Pancreas (tissue), 10 donors: ENCODE results near the gene DOCK4. TPM values are rescaled to one million over a fixed set of nuclear protein-coding genes. Genes with fewer than 3 reads are reported as not detected.
A peak's percentile ranks its signal among the peaks of the same experiment; 100 is the strongest.

Experiments used
- ATAC-seq, 4 donors: fragments of 200-7000 bp; cut with Tn5 transposase; one replicate each; pipeline versions ENCODE4 v1.8.0 to v1.9.1; 2020; ENCODE audit warnings: mild to moderate bottlenecking in 4 of 4, moderate library complexity in 4 of 4
- DNase-seq, 6 donors: peaks; one replicate each; pipeline ENCODE4 v3.0.0-alpha.2; 2020
- FAIRE-seq: peaks from 2 replicates; lab custom pipeline; 2012; peaks lifted over from hg19 to GRCh38; lab: Jason Lieb, UNC
- H3K27ac ChIP-seq, 4 donors: fragments of 200-600 bp; sonication (generic); 1 replicate in 3 of 4; 2 replicates in 1 of 4; pipeline versions ENCODE4 v1.5.0 to v1.8.0; 2020
- H3K27me3 ChIP-seq, 4 donors: fragments of 200-600 bp; one replicate each; pipeline ENCODE4 v1.8.0; 2021
- H3K36me3 ChIP-seq, 3 donors: fragments of 200-600 bp; sonication (generic) in 1 of 3; one replicate each; pipeline versions ENCODE4 v1.5.0 to v1.8.0; 2020 to 2021
- H3K4me1 ChIP-seq, 3 donors: fragments of 200-600 bp; one replicate each; pipeline ENCODE4 v1.8.0; 2021
- H3K4me3 ChIP-seq, 4 donors: fragments of 200-600 bp; sonication (generic) in 2 of 4; one replicate each; pipeline versions ENCODE4 v1.5.0 to v1.8.0; 2020 to 2021
- H3K9me3 ChIP-seq, 4 donors: fragments of 200-600 bp; one replicate each; pipeline ENCODE4 v1.8.0; 2021
- WGBS, 2 donors: extraction: QIAGEN DNeasy Blood & Tissue Kit; methylation state at CpG; one replicate each; pipeline ENCODE4 v1.1.7; 2013; 5-methylcytosine and 5-hydroxymethylcytosine counted together
- intact Hi-C, 3 donors: fragments of 100-400 bp; cut with DNase I; formaldehyde crosslinking; loops; one replicate each; pipeline versions ENCODE4 v1.11.1 to v1.14.2; 2022
- polyA plus RNA-seq, 2 donors: library from polyadenylated mRNA; stranded (reverse); fragments of 200-250 nt; gene quantifications; one replicate each; pipeline ENCODE4 v1.2.3, GENCODE V29; 2013
- total RNA-seq, 6 donors: library from RNA; stranded (reverse); fragmentation: NEBNext Ultra II Directional in 4 of 6; extraction: Animal tissue kit (Norgen Biotek cat#: 25700) in 4 of 6; gene quantifications; one replicate each; pipeline versions ENCODE4 v1.2.1 to v1.2.4, GENCODE V29; 2021 to 2023
- TF ChIP-seq, protein P1 (sequence below), 4 donors: fragments of 200-600 bp; sonication (generic) in 3 of 4; IDR thresholded peaks; one replicate each; pipeline versions ENCODE4 v1.5.0 to v1.8.0; 2021; ENCODE audit warnings: antibody characterized with exemption in 4 of 4
- donor health status: healthy with polysubstance abuse.
- donor health status: DM: no; HTN: no; CAD: no; lungs with moderate emphysema.
- donor health status: DM: no; HTN: no; CAD: no.
- donor health status: control.
- donor health status: control.
- donor health status: Bipolar disorder and iron deficiency.
- donor health status: DM: yes; HTN: yes; CAD: no.
- donor health status: DM: no; HTN: no; CAD: no.
- donor health status: DM: no; HTN: no; CAD: no.
- donor health status: DM: yes; HTN: yes; CAD: no.

Gene DOCK4
- total and polyA plus RNA-seq, 8 donors: 5.4 to 15.5 (median 6.1) TPM

DNA sequence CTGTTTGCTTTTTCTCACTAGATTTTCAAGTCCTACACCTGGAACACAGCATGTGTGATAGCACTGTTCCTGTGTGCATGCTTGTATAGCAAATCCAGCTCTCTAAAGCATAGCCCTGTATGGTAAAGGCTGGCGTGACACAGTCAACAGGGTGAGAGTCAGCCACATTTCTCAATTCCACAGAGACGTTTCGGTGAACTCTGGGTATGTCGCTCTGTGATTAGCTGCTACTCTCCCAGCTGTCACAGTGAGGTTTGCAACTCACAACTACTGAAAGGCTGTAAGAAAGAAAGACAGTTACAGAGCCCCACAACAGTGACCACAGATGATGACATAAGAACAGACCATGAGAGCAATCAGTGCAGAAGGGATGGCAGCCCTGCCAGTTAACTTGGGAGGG, 473.3 kb downstream of the DOCK4 start:
- H3K36me3 ChIP-seq: no peaks in the 10 kb centered on the region
- no peaks in the 10 kb centered on the region for H3K4me1 ChIP-seq
- TF ChIP-seq, protein P1, sequence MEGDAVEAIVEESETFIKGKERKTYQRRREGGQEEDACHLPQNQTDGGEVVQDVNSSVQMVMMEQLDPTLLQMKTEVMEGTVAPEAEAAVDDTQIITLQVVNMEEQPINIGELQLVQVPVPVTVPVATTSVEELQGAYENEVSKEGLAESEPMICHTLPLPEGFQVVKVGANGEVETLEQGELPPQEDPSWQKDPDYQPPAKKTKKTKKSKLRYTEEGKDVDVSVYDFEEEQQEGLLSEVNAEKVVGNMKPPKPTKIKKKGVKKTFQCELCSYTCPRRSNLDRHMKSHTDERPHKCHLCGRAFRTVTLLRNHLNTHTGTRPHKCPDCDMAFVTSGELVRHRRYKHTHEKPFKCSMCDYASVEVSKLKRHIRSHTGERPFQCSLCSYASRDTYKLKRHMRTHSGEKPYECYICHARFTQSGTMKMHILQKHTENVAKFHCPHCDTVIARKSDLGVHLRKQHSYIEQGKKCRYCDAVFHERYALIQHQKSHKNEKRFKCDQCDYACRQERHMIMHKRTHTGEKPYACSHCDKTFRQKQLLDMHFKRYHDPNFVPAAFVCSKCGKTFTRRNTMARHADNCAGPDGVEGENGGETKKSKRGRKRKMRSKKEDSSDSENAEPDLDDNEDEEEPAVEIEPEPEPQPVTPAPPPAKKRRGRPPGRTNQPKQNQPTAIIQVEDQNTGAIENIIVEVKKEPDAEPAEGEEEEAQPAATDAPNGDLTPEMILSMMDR (IDR thresholded peaks at IDR 0.05): no peak
- no peaks in the 10 kb centered on the region for H3K9me3 ChIP-seq
- no peak overlapping the region for H3K4me3 ChIP-seq
- ATAC-seq (no peak), DNase-seq (no peak), FAIRE-seq (no peak)
- WGBS, 2 donors: 90 to 95% methylated on average over 4 of the region's 4 CpGs
- no peak overlapping the region for H3K27ac ChIP-seq
- H3K27me3 ChIP-seq: no peaks in the 10 kb centered on the region
- intact Hi-C loops: loop anchor here in 1 of 3 donors (10.0 kb wide), 1 partner anchor 1888 kb away; no protein-coding TSS in a partner anchor

DNA sequence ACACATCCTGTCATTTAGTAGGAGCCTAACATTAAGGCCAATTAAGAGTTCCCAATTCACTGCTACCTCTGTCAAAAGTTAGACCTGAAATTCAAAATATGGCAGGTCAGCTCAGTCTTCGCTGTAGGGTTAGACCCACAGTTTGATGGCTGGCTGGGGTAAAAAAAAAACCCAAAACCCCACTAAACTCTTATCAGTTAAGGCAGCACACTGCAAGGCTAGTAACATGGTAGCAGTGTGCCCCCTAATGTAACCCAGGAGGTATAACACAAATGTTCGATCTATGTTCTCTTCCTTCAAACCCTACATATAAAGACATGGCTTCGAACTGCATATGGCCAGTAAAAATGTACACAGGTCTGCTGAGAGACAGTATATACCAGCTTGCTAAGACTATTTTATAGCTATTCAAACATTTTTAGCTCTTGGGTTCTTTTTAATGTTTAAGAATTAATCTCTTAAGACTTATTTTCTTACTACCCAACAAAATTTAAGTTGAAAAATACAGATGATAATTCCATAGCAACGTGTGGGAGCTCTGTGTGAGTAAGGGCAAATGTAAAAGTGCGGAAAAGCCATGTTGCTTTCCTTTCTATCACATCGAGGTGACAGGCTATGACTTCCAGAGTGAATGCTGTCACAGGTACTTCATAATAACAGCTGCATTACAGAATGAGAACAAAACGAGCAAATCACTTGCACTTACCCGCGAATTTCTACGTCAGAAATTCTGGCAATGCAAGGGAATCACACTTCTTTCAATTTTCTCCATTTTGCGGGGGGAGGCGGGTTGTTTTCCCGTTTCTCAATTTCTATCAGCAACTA, 475.5 kb downstream of the DOCK4 start:
- peak in 3 of 4 donors; percentile 47 to 73 (median 56) for ATAC-seq
- TF ChIP-seq, protein P1 (IDR thresholded peaks at IDR 0.05): no peak
- H3K9me3 ChIP-seq: no peaks in the 10 kb centered on the region
- WGBS, 2 donors: 77 to 85% methylated on average over 13 of the region's 13 CpGs
- no peaks in the 10 kb centered on the region for H3K27me3 ChIP-seq
- no peak for FAIRE-seq
- no peaks in the 10 kb centered on the region for H3K36me3 ChIP-seq
- no peak overlapping the region for H3K27ac ChIP-seq
- H3K4me1 ChIP-seq: no peaks in the 10 kb centered on the region
- no peak overlapping the region for H3K4me3 ChIP-seq
- intact Hi-C loops: loop anchor here in 1 of 3 donors (10.0 kb wide), 1 partner anchor 1886 kb away; no protein-coding TSS in a partner anchor
- no peak for DNase-seq

DNA sequence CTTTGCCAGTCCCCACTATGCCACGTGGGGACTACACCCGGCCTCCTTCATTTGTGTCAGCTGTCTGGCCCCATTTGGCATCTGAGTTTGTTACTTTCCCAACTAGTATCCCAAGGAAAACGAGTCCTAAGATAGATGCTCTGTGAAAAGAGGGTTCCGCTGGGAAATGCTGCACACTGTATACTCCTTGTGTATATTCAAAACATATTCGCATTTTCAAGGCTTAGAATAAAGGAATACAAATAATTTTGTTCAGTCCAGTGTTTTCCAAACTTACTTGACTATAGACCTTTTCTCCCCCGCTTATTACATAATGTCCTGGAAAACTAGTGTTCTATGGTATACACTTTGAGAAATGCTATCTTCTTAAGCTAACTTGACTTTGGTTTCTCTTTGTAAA, 476.1 kb downstream of the DOCK4 start:
- TF ChIP-seq, protein P1 (IDR thresholded peaks at IDR 0.05): no peak
- ATAC-seq (no peak), DNase-seq (no peak), FAIRE-seq (no peak)
- Histone ChIP-seq H3K4me3 (no peak overlapping the region), H3K27ac (no peak overlapping the region), H3K27me3 (no peaks in the 10 kb centered on the region), H3K4me1 (no peaks in the 10 kb centered on the region), H3K36me3 (no peaks in the 10 kb centered on the region), H3K9me3 (no peaks in the 10 kb centered on the region)
- WGBS, 2 donors: 72 to 73% methylated on average over 6 of the region's 6 CpGs
- intact Hi-C loops: loop anchor here in 1 of 3 donors (10.0 kb wide), 1 partner anchor 1885 kb away; no protein-coding TSS in a partner anchor

DNA sequence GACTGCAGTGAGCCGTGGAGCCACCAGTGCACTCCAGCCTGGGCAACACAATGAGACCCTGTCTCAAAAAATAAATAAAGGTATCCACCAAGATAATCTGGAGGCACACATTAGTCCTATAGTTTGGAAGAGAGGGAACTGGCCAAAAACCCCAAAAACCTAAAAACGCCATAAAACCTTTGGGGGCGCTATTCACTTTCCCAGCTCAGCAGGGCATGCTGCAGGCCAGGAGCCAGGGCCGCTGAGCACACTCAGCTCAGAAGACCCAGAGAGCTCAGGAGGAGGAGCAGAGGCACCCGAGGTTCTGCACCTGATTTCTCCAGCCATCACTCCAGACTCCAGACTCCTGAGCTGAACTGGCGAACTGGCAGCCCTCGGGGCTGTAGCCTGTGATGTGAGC, 476.7 kb downstream of the DOCK4 start:
- Histone ChIP-seq H3K36me3 (no peaks in the 10 kb centered on the region), H3K4me3 (no peak overlapping the region), H3K27ac (no peak overlapping the region), H3K4me1 (no peaks in the 10 kb centered on the region), H3K9me3 (no peaks in the 10 kb centered on the region), H3K27me3 (no peaks in the 10 kb centered on the region)
- ATAC-seq (no peak), FAIRE-seq (no peak), DNase-seq (no peak)
- WGBS, 2 donors: 84 to 92% methylated on average over 7 of the region's 7 CpGs
- TF ChIP-seq, protein P1 (IDR thresholded peaks at IDR 0.05): no peak
- intact Hi-C loops: no loop called here

DNA sequence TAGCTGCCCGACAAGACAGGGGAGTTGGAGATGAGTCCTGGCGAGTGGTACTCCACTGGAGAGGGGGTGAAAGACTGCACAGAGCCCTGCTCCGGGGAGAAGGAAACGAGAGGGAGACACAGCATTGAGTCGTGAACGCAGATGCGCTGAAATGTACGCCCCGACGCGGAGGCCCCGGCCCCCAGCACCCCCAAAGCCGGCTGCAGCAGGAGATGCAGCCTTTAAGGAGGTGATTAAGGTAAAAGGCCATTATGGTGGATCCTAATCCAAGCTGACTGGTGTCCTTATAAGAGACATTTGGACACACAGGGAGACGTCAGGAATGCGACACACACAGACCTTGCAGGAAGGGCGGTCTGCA, 477.6 kb downstream of the DOCK4 start:
- H3K4me1 ChIP-seq: no peaks in the 10 kb centered on the region
- TF ChIP-seq, protein P1 (IDR thresholded peaks at IDR 0.05): no peak
- ATAC-seq (no peak), FAIRE-seq (no peak), DNase-seq (no peak)
- H3K9me3 ChIP-seq: no peaks in the 10 kb centered on the region
- H3K4me3 ChIP-seq: no peak overlapping the region
- 91% methylated on average over 16 of the region's 16 CpGs for WGBS, 2 donors
- no peak overlapping the region for H3K27ac ChIP-seq
- intact Hi-C loops: no loop called here
- no peaks in the 10 kb centered on the region for H3K36me3 ChIP-seq
- H3K27me3 ChIP-seq: no peaks in the 10 kb centered on the region
